HepG2 (cell line): Measurements from ENCODE around the gene POU2F2. TPM values are rescaled to one million over a fixed set of nuclear protein-coding genes. Genes with fewer than 3 reads are reported as not detected.

Experiments used
- CREM ChIP-seq, 2 experiments: sonication (generic) in 1 of 2; formaldehyde crosslinking in 1 of 2; IDR thresholded peaks; 2 replicates each; pipeline versions ENCODE4 v1.4.0 to v1.6.1; 2016 to 2020; ENCODE audit warnings: antibody characterized with exemption in 1 of 2, mild to moderate bottlenecking in 1 of 2, missing genetic modification reagents in 1 of 2
- FOSL2 ChIP-seq: sonication (generic); formaldehyde crosslinking; IDR thresholded peaks from 2 replicates; pipeline ENCODE4 v1.4.0; 2020; ENCODE audit warnings: missing genetic modification reagents
- GABPB1 ChIP-seq: IDR thresholded peaks from 2 replicates; pipeline ENCODE4 v1.6.1; 2016; ENCODE audit warnings: mild to moderate bottlenecking, missing genetic modification reagents, moderate library complexity, missing compliant biosample characterization
- MEF2D ChIP-seq: sonication (generic); formaldehyde crosslinking; IDR thresholded peaks from 2 replicates; pipeline ENCODE4 v1.5.1; 2020; ENCODE audit warnings: mild to moderate bottlenecking, missing genetic modification reagents
- NPAS2 ChIP-seq: sonication (generic); formaldehyde crosslinking; IDR thresholded peaks from 2 replicates; pipeline ENCODE4 v1.8.0; 2022; ENCODE audit warnings: mild to moderate bottlenecking, missing genetic modification reagents, borderline replicate concordance
- PHB2 ChIP-seq: fragments of 450-650 bp; IDR thresholded peaks from 2 replicates; pipeline ENCODE4 v1.6.1; 2018; ENCODE audit not compliant: partially characterized antibody
- SAP130 ChIP-seq: IDR thresholded peaks from 2 replicates; pipeline ENCODE4 v1.6.1; 2016; ENCODE audit warnings: low read depth
- SNAPC2 ChIP-seq: sonication (generic); formaldehyde crosslinking; IDR thresholded peaks from 2 replicates; pipeline ENCODE4 v1.8.1; 2022; ENCODE audit warnings: mild to moderate bottlenecking, missing genetic modification reagents
- YEATS2 ChIP-seq: sonication (generic); formaldehyde crosslinking; IDR thresholded peaks from 2 replicates; pipeline ENCODE4 v1.4.0; 2020; ENCODE audit warnings: missing genetic modification reagents, borderline replicate concordance
- ZBTB33 ChIP-seq: sonication (generic); formaldehyde crosslinking; IDR thresholded peaks from 2 replicates; pipeline ENCODE4 v1.4.0; 2020; ENCODE audit warnings: missing genetic modification reagents
- ZHX1 ChIP-seq: sonication (generic); formaldehyde crosslinking; IDR thresholded peaks from 2 replicates; pipeline ENCODE4 v1.8.1; 2022; ENCODE audit warnings: low read depth, mild to moderate bottlenecking, missing genetic modification reagents
- ZKSCAN1 ChIP-seq: fragments of 150-350 bp; IDR thresholded peaks from 2 replicates; pipeline ENCODE4 v1.6.1; 2014; ENCODE audit warnings: low read length
- ZNF101 ChIP-seq: sonication (generic); formaldehyde crosslinking; IDR thresholded peaks from 2 replicates; pipeline ENCODE4 v1.4.0; 2020; ENCODE audit warnings: mild to moderate bottlenecking, low read depth, missing genetic modification reagents, borderline replicate concordance
- ZNF318 ChIP-seq: sonication (generic); formaldehyde crosslinking; IDR thresholded peaks from 2 replicates; pipeline ENCODE4 v1.4.0; 2020; ENCODE audit warnings: mild to moderate bottlenecking, missing genetic modification reagents
- ZNF496 ChIP-seq: sonication (generic); formaldehyde crosslinking; IDR thresholded peaks from 2 replicates; pipeline ENCODE4 v1.8.1; 2023; ENCODE audit warnings: mild to moderate bottlenecking, moderate library complexity, missing genetic modification reagents; ENCODE audit not compliant: insufficient replicate concordance
- polyA plus RNA-seq, 8 experiments: library from polyadenylated mRNA; depleted of rRNA in 3 of 8; stranded (reverse) in 7 of 8; unstranded in 1 of 8; fragments of >200 nt; fragmentation: Illumina TruSeq in 4 of 8; extraction: Trizol in 4 of 8; gene quantifications; 2 replicates each; pipeline versions ENCODE4 v1.2.1 to v1.2.3, GENCODE V29; 2011 to 2016; ENCODE audit warnings: low read depth in 4 of 8, missing spikeins in 1 of 8, mixed read lengths in 1 of 8; ENCODE audit not compliant: insufficient read depth in 1 of 8
- total RNA-seq, 5 experiments: library from RNA; depleted of rRNA; stranded (reverse); fragments of >200 nt; fragmentation: Illumina TruSeq; extraction: Trizol; gene quantifications; 2 replicates each; pipeline ENCODE4 v1.2.3, GENCODE V29; 2016; ENCODE audit warnings: low read depth in 1 of 5

The POU2F2 gene
- total and polyA plus RNA-seq, 2 of the 13 experiments (the other 11 are each of a cell fraction or from before 2014, with no cell fraction given): 0.09 to 0.17 TPM

GRCh38 chr19:42140125-42140754 is 8.0 kb upstream of the POU2F2 start (continued):
- TF ChIP-seq ZNF101 (CRISPR knock-in tag) (no peak), SAP130 (peak; percentile 74), PHB2 (no peak), CREM (IDR thresholded peaks at IDR 0.05) (no peak), CREM (CRISPR knock-in tag; IDR thresholded peaks at IDR 0.05) (no peak), ZKSCAN1 (no peak), ZNF496 (CRISPR knock-in tag) (no peak), GABPB1 (CRISPR knock-in tag) (peak; percentile 44; the same call in 1 of the 2 replicates), FOSL2 (peak; percentile 37; the same call in 1 of the 2 replicates), NPAS2 (CRISPR knock-in tag) (no peak), YEATS2 (CRISPR knock-in tag) (0 out of 2 replicates have a peak, but pooled peaks have one; percentile 32), ZHX1 (CRISPR knock-in tag) (0 out of 2 replicates have a peak, but pooled peaks have one; percentile 28), MEF2D (CRISPR knock-in tag) (peak; percentile 43; the same call in 1 of the 2 replicates), SNAPC2 (no peak), ZNF318 (CRISPR knock-in tag) (no peak), ZBTB33 (no peak)
